ENCODE measurements around the gene DHPS.
"Not testable (repeated sequence)": the region's sequence is repeated elsewhere in the genome, so short reads cannot be mapped to it uniquely, and the experiment has no call there.

Gene DHPS

GRCh38 chr19:12647490-12648071, 34.1 kb downstream of the DHPS start:
- DNase-seq (ENCODE audit: low read depth in 3 of 3, low spot score in 1 of 3): no peak

- DNase-seq (ENCODE audit: low read depth in 3 of 3, low spot score in 1 of 3): no peak
Observed at GRCh38 chr19:12647047-12647446, 34.6 kb downstream of the DHPS start.

- DNase-seq (ENCODE audit: low read depth in 3 of 3, low spot score in 1 of 3): no peak
Observed at GRCh38 chr19:12646551-12646950, 35.1 kb downstream of the DHPS start.

DNA sequence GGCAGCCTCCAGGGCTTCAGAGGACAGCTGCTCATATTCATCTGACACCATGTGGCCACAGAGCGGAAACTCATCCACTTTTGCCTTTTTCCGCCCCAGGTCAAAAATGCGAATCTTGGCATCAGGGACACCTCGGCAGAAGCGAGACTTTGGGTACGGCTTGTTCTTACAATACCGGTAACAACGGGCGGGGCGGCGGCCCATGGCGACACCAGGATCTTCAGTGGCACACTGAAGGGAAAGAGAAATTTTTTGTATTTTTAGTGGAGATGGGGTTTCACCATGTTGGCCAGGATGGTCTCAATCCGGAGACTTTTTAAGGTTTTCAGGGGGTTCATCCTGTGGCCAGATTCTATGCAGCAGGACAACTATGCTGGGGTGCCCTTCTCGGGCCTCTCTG, 38.0 kb downstream of the DHPS start:
- DNase-seq (ENCODE audit: low read depth in 3 of 3, low spot score in 1 of 3): not testable (repeated sequence)

GRCh38 chr19:12642506-12642905, 39.2 kb downstream of the DHPS start:
- no peak for DNase-seq (ENCODE audit: low read depth in 3 of 3, low spot score in 1 of 3)

- no peak for DNase-seq (ENCODE audit: low read depth in 3 of 3, low spot score in 1 of 3)
Observed at GRCh38 chr19:12641456-12641855, 40.2 kb downstream of the DHPS start.

DNA sequence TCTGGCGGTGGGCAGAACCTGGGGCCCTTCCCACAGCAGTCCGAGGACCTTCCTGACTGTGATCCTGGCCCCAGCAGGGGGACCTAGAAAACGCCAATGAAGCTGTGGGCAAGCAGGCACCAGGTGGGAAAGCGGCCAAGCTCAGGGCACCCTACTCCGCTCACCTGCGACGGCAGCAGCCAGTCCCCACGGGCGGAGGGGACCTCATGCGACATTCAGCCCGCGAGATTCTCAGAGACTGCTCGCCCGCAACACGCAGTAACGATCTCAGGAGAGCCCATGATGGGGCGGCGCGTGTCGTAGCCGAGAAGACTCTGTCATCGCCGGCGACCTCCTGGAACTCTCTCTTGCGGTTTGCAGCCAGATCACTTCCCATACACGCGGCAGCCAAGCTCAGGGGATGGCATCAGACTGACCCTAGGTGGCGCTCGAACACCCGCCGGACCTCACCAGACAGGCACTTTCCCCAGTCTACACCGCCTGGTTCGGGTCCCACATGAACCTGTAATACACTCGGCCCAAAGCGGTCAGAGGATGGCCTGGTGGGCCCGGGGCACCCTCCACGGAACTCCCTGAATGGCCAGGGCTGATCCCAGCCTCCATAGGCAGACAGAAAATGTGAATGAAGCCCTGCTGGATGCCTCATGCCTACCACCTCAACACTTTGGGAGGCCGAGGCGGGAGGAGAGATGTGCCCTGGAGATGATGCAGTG, 41.6 kb downstream of the DHPS start:
- DNase-seq (ENCODE audit: low read depth in 3 of 3, low spot score in 1 of 3): peak; percentile 61 to 78 (median 63)

DNA sequence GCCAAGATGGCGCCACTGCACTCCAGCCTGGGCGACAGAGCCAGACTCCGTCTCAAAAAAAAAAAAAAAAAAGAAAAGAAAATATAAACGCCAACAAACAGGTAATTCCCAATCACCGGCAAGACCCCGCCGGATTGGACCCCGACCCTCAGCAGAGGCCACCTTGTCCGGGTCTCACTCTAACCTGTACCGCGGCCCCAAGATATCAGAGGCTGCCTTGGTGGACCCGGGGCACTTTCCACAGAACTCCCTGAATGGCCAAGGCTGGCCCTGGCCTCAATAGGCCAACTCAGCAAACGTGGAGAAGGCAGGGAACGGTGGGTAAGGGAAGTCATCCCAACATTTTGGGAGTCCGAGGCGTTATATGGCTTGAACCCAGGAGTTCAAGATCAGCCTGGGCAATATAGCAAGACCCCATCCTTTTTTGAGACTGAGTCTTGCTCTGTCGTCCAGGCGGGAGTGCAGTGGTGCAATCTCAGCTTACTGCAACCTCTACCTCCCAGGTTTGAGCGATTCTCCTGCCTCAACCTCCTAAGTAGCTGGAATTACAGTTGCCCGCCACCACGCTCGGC, 43.0 kb downstream of the DHPS start:
- DNase-seq (ENCODE audit: low read depth in 3 of 3, low spot score in 1 of 3): no peak

- DNase-seq (ENCODE audit: low read depth in 3 of 3, low spot score in 1 of 3): no peak
Observed at GRCh38 chr19:12636631-12637030, 45.0 kb downstream of the DHPS start.

- DNase-seq (ENCODE audit: low read depth in 3 of 3, low spot score in 1 of 3): no peak
Observed at GRCh38 chr19:12629215-12629614, 52.5 kb downstream of the DHPS start.

- DNase-seq (ENCODE audit: low read depth in 3 of 3, low spot score in 1 of 3): no peak
Observed at GRCh38 chr19:12628040-12629022, 53.3 kb downstream of the DHPS start.

DNA sequence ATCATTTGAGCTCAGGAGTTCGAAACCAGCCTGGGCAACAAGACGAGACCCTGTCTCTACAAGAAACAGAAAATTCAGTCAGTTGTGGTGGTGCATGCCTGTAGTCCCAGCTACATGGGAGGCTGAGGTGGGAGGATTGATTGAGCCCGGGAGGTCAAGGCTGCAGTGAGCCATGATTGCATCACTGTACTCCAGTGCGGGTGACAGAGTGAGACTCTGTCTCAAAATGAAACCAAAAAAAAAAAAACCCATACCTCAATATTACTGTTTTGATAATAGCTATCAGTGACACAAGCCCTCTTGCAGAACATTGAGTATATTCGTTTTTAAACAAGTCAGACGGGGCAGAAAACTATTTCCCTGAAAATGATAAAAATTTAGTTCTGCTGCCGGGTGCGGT, 54.7 kb downstream of the DHPS start:
- DNase-seq (ENCODE audit: low read depth in 3 of 3, low spot score in 1 of 3): no peak
